ENCODE results near the gene USP49.
A peak's percentile ranks its signal among the peaks of the same experiment; 100 is the strongest.

Gene USP49

DNA sequence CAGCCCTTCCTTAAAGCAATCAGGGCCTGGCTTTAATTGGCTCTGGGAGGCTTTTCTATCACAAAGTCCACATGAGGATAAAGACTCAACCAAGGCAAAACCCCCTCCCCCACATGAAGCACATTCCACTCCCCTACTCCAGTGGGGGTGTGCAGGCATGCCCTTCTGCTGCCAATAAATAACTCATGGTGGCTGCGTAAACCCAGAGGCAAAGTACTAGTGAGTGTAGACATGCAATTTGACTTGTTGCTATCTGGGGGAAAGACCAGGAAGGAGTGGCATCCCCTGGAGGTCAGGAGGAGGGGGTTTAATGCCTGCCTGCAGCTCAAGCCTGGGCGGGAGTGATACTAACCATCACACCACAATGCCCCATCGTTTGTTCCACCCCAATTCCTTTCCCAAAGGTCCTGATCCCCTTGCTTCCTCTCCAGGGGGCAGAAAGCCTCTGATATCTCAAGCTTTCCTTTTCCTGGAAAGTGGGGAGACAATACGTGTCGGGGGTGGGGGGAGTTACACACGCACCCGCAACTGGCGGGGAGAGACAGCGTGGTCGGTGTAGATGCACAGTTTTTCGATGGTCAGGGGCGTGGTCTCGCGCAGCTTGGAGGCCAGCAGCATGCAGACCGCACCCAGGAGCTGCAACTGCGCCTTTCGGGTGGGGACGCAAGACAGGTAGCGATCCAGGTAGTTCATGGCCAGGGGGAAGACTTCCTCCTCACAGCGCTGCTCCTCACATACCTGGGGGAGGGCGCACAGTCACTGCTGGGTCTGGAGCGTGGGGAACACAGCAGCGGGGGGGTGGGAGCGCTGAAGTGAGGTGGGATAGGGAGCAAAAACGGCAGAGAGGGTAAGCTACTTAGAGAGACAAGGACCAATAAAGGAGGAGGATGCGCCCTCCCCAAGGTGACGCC, 44.9 kb upstream of the USP49 start (continued):
- TF ChIP-seq, protein P1, sequence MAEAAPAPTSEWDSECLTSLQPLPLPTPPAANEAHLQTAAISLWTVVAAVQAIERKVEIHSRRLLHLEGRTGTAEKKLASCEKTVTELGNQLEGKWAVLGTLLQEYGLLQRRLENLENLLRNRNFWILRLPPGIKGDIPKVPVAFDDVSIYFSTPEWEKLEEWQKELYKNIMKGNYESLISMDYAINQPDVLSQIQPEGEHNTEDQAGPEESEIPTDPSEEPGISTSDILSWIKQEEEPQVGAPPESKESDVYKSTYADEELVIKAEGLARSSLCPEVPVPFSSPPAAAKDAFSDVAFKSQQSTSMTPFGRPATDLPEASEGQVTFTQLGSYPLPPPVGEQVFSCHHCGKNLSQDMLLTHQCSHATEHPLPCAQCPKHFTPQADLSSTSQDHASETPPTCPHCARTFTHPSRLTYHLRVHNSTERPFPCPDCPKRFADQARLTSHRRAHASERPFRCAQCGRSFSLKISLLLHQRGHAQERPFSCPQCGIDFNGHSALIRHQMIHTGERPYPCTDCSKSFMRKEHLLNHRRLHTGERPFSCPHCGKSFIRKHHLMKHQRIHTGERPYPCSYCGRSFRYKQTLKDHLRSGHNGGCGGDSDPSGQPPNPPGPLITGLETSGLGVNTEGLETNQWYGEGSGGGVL (tag by site-specific recombination; IDR thresholded peaks at IDR 0.05) = no peak
- peak; percentile 8; the same call in 1 of the 2 replicates for TF ChIP-seq ZNF394 (tag by site-specific recombination; IDR thresholded peaks at IDR 0.05; ENCODE audit: borderline replicate concordance)

DNA sequence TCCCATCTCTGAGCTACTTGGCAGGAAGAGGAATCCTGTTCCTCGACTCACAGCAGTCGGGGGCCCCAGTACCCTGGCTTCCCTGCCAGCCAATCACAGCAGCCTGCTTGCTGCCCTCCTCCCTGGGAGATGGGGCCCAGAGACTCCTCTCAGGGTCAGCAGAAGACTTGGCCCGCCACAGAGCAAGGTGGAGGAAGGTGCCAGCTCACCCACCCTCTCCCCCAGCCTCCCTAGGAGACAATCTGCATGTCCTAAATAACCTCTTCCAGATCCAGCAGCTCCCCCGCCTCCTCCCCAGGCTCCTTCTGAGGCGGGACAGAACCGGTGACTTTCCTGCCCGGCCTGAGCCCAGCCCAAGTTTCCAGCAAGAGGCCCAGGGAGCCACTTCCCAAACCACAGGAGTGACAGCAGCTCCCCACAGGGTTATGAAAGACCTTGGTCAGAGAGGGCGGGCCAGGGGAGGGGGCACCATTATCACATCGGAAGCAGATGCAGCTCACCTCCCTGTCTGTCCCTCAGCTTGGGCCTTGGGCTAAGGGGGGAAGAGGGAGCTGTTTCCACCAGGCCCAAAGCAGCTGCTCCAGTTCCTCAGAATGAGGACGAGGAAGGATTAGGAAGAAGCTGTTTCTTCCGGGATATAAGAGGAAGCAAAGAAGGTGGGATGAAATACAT, 44.1 kb upstream of the USP49 start:
- H3K27ac ChIP-seq (ENCODE audit: extremely low read depth, low read depth, low read length) = no peak overlapping the region; the same call in 1 of the 2 replicates
- H3K4me1 ChIP-seq (ENCODE audit: control insufficient read depth, insufficient read depth, low read length) = peaks cover 20% of the 10 kb centered on the region
- POLR2A ChIA-PET = interaction anchor here (0.5 to 3.3 kb wide), 8 partner anchors 11 to 1625 kb away, joined by 3 to 19 read pairs (median 4); partner anchors contain the start of genes BYSL, MED20 and TAF8
- CTCF ChIA-PET = interaction anchor here (0.6 to 13.4 kb wide), 17 partner anchors 9 to 372 kb away, joined by 3 to 160 read pairs (median 4); partner anchors contain the start of genes BYSL, MED20 and TOMM6
- H3K9me3 ChIP-seq (ENCODE audit: control insufficient read depth, insufficient read depth, low read depth, low read length) = no peaks in the 10 kb centered on the region
- peaks cover 1 to 42% of the 10 kb centered on the region in 2 experiments for H3K36me3 ChIP-seq (ENCODE audit: control insufficient read depth in 2 of 2, insufficient read depth in 1 of 2, low read length in 2 of 2)
- no peak overlapping the region for H3K4me3 ChIP-seq (ENCODE audit: low read depth, low read length)
- TF ChIP-seq WT1 (tag by site-specific recombination; IDR thresholded peaks at IDR 0.05) = peak; percentile 31; the same call in 1 of the 2 replicates
- TF ChIP-seq SP7 (tag by site-specific recombination; IDR thresholded peaks at IDR 0.05) = peak; percentile 59
- TF ChIP-seq ZFHX2 (tag by site-specific recombination; conservative IDR thresholded peaks at IDR 0.05) = no peak
- no peak for TF ChIP-seq GLI4 (tag by site-specific recombination; IDR thresholded peaks at IDR 0.05)
- no peak for TF ChIP-seq IKZF3 (tag by site-specific recombination; IDR thresholded peaks at IDR 0.05)
- TF ChIP-seq ZSCAN30 (tag by site-specific recombination; IDR thresholded peaks at IDR 0.05) = no peak
- no peak for TF ChIP-seq ZNF302 (tag by site-specific recombination; IDR thresholded peaks at IDR 0.05; ENCODE audit: low read depth)
- TF ChIP-seq ZBTB48 (tag by site-specific recombination; IDR thresholded peaks at IDR 0.05) = peak; percentile 54; the same call in 1 of the 2 replicates
- TF ChIP-seq, protein P2, sequence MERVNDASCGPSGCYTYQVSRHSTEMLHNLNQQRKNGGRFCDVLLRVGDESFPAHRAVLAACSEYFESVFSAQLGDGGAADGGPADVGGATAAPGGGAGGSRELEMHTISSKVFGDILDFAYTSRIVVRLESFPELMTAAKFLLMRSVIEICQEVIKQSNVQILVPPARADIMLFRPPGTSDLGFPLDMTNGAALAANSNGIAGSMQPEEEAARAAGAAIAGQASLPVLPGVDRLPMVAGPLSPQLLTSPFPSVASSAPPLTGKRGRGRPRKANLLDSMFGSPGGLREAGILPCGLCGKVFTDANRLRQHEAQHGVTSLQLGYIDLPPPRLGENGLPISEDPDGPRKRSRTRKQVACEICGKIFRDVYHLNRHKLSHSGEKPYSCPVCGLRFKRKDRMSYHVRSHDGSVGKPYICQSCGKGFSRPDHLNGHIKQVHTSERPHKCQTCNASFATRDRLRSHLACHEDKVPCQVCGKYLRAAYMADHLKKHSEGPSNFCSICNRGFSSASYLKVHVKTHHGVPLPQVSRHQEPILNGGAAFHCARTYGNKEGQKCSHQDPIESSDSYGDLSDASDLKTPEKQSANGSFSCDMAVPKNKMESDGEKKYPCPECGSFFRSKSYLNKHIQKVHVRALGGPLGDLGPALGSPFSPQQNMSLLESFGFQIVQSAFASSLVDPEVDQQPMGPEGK (tag by site-specific recombination; IDR thresholded peaks at IDR 0.05) = peak; percentile 51; the same call in 1 of the 2 replicates
- no peak for TF ChIP-seq ZNF211 (tag by site-specific recombination; IDR thresholded peaks at IDR 0.05; ENCODE audit: low read depth)
- TF ChIP-seq, protein P3, sequence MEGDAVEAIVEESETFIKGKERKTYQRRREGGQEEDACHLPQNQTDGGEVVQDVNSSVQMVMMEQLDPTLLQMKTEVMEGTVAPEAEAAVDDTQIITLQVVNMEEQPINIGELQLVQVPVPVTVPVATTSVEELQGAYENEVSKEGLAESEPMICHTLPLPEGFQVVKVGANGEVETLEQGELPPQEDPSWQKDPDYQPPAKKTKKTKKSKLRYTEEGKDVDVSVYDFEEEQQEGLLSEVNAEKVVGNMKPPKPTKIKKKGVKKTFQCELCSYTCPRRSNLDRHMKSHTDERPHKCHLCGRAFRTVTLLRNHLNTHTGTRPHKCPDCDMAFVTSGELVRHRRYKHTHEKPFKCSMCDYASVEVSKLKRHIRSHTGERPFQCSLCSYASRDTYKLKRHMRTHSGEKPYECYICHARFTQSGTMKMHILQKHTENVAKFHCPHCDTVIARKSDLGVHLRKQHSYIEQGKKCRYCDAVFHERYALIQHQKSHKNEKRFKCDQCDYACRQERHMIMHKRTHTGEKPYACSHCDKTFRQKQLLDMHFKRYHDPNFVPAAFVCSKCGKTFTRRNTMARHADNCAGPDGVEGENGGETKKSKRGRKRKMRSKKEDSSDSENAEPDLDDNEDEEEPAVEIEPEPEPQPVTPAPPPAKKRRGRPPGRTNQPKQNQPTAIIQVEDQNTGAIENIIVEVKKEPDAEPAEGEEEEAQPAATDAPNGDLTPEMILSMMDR (tag by site-specific recombination; IDR thresholded peaks at IDR 0.05) = no peak
- TF ChIP-seq BCL11B (tag by site-specific recombination; IDR thresholded peaks at IDR 0.05; ENCODE audit: low read depth) = no peak
- peak; percentile 63; the same call in 1 of the 2 replicates for TF ChIP-seq ZNF341 (tag by site-specific recombination; IDR thresholded peaks at IDR 0.05; ENCODE audit: low read depth)
- TF ChIP-seq ZBTB17 (tag by site-specific recombination; IDR thresholded peaks at IDR 0.05) = 0 out of 2 replicates have a peak, but pooled peaks have one; percentile 27
- TF ChIP-seq ZNF600 (tag by site-specific recombination; IDR thresholded peaks at IDR 0.05) = 0 out of 2 replicates have a peak, but pooled peaks have one; percentile 79
- no peak for TF ChIP-seq ZNF677 (tag by site-specific recombination; IDR thresholded peaks at IDR 0.05)
- TF ChIP-seq, protein P4, sequence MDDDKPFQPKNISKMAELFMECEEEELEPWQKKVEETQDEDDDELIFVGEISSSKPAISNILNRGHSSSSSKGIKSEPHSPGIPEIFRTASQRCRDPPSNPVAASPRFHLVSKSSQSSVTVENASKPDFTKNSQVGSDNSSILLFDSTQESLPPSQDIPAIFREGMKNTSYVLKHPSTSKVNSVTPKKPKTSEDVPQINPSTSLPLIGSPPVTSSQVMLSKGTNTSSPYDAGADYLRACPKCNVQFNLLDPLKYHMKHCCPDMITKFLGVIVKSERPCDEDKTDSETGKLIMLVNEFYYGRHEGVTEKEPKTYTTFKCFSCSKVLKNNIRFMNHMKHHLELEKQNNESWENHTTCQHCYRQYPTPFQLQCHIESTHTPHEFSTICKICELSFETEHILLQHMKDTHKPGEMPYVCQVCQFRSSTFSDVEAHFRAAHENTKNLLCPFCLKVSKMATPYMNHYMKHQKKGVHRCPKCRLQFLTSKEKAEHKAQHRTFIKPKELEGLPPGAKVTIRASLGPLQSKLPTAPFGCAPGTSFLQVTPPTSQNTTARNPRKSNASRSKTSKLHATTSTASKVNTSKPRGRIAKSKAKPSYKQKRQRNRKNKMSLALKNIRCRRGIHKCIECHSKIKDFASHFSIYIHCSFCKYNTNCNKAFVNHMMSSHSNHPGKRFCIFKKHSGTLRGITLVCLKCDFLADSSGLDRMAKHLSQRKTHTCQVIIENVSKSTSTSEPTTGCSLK (tag by site-specific recombination; IDR thresholded peaks at IDR 0.05) = no peak
- TF ChIP-seq, protein P5, sequence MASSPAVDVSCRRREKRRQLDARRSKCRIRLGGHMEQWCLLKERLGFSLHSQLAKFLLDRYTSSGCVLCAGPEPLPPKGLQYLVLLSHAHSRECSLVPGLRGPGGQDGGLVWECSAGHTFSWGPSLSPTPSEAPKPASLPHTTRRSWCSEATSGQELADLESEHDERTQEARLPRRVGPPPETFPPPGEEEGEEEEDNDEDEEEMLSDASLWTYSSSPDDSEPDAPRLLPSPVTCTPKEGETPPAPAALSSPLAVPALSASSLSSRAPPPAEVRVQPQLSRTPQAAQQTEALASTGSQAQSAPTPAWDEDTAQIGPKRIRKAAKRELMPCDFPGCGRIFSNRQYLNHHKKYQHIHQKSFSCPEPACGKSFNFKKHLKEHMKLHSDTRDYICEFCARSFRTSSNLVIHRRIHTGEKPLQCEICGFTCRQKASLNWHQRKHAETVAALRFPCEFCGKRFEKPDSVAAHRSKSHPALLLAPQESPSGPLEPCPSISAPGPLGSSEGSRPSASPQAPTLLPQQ (tag by site-specific recombination; IDR thresholded peaks at IDR 0.05) = peak; percentile 95
- TF ChIP-seq, protein P6, sequence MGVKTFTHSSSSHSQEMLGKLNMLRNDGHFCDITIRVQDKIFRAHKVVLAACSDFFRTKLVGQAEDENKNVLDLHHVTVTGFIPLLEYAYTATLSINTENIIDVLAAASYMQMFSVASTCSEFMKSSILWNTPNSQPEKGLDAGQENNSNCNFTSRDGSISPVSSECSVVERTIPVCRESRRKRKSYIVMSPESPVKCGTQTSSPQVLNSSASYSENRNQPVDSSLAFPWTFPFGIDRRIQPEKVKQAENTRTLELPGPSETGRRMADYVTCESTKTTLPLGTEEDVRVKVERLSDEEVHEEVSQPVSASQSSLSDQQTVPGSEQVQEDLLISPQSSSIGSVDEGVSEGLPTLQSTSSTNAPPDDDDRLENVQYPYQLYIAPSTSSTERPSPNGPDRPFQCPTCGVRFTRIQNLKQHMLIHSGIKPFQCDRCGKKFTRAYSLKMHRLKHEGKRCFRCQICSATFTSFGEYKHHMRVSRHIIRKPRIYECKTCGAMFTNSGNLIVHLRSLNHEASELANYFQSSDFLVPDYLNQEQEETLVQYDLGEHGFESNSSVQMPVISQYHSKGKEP (tag by site-specific recombination; IDR thresholded peaks at IDR 0.05) = no peak
- TF ChIP-seq KLF1 (tag by site-specific recombination; IDR thresholded peaks at IDR 0.05) = peak; percentile 14; the same call in 1 of the 2 replicates

All from HEK293 (cell line).